K562 (cell line): ENCODE results near the gene PLEKHM3. TPM values are rescaled to one million over a fixed set of nuclear protein-coding genes. Genes with fewer than 3 reads are reported as not detected.

Experiments used
- ATAC-seq: fragments of 200-7000 bp; cut with Tn5 transposase; 3 replicates; pipeline ENCODE4 v1.9.1; 2020; ENCODE audit warnings: moderate library complexity
- BruUV-seq: library from RNA; stranded (reverse); fragments of 400-500 nt; replicated peaks from 2 replicates; lab custom pipeline; 2021; lab: Mats Ljungman, UMichigan
- CTCF ChIA-PET: fragments of 300-600 bp; formaldehyde crosslinking; extraction: SDS; loops from one replicate; lab custom pipeline; 2021; ENCODE audit warnings: low intra/inter-chr PET ratio; lab: Yijun Ruan, JAX
- POLR2A ChIA-PET: fragments of 300-600, 350-650 bp; sonication (Branson Sonifier 250); formaldehyde crosslinking; extraction: SDS; loops from one replicate; lab custom pipeline; 2021; ENCODE audit warnings: antibody characterized with exemption, inconsistent platforms; lab: Yijun Ruan, JAX
- DNase-seq, 4 experiments: peaks; one replicate each; pipeline versions ENCODE4 v3.0.0 to v3.0.0-alpha.2; 2011 to 2018; ENCODE audit warnings: low spot score in 3 of 4, mixed read lengths in 3 of 4; ENCODE audit errors: extremely low read depth in 1 of 4
- FAIRE-seq: peaks from 2 replicates; lab custom pipeline; 2011; peaks lifted over from hg19 to GRCh38; lab: Jason Lieb, UNC
- H2AFZ ChIP-seq: 2 replicates; pipeline ENCODE4 v1.6.0; 2011; ENCODE audit warnings: low read depth, low read length, control low read depth, inconsistent platforms
- H3K27ac ChIP-seq: fragments of 200-600 bp; 3 replicates; pipeline ENCODE4 v1.8.0; 2011; ENCODE audit warnings: low read depth, mild to moderate bottlenecking, control low read depth, inconsistent platforms, low read length, moderate library complexity, mixed read lengths; ENCODE audit errors: extremely low read depth
- H3K27me3 ChIP-seq, 2 experiments: fragments of 300-600 bp in 1 of 2; 2 replicates in 1 of 2; 3 replicates in 1 of 2; pipeline versions ENCODE4 v1.6.0 to v1.8.0; 2011; ENCODE audit warnings: inconsistent platforms in 2 of 2, low read length in 2 of 2, mild to moderate bottlenecking in 1 of 2, mixed read lengths in 1 of 2, moderate library complexity in 1 of 2; ENCODE audit not compliant: control insufficient read depth in 2 of 2, insufficient read depth in 2 of 2
- H3K36me3 ChIP-seq: fragments of 300-600 bp; 3 replicates; pipeline ENCODE4 v1.8.0; 2011; ENCODE audit warnings: mild to moderate bottlenecking, low read length, inconsistent platforms; ENCODE audit not compliant: control insufficient read depth, insufficient read depth
- H3K4me1 ChIP-seq, 2 experiments: fragments of 200-600 bp in 1 of 2; replicated peaks in 1 of 2; 2 replicates in 1 of 2; 3 replicates in 1 of 2; pipeline versions ENCODE4 v1.5.1 to v1.8.0; 2011; ENCODE audit warnings: inconsistent platforms in 2 of 2, low read length in 2 of 2, mild to moderate bottlenecking in 1 of 2, mixed read lengths in 1 of 2, moderate library complexity in 1 of 2; ENCODE audit not compliant: control insufficient read depth in 2 of 2, insufficient read depth in 2 of 2
- H3K4me2 ChIP-seq: 2 replicates; pipeline ENCODE4 v1.6.1; 2011; ENCODE audit warnings: low read length, control low read depth, inconsistent platforms, mixed read lengths; ENCODE audit not compliant: insufficient read depth
- H3K4me3 ChIP-seq: fragments of 200-600 bp; sonication (generic), shearing (Covaris generic); 2 replicates; pipeline ENCODE4 v1.5.1; 2016; ENCODE audit warnings: control low read depth, inconsistent platforms
- H3K79me2 ChIP-seq: fragments of 200-600 bp; 3 replicates; pipeline ENCODE4 v1.8.0; 2011; ENCODE audit warnings: low read length, inconsistent platforms; ENCODE audit not compliant: control insufficient read depth, insufficient read depth
- H3K9ac ChIP-seq, 2 experiments: 2 replicates each; pipeline versions ENCODE4 v1.6.0 to v1.6.1; 2011; ENCODE audit warnings: low read depth in 2 of 2, low read length in 2 of 2, control low read depth in 1 of 2, inconsistent platforms in 1 of 2, mild to moderate bottlenecking in 1 of 2, mixed read lengths in 1 of 2; ENCODE audit not compliant: insufficient read depth in 1 of 2
- H3K9me1 ChIP-seq: one replicate; pipeline ENCODE4 v1.6.0; 2011; ENCODE audit warnings: inconsistent platforms, mild to moderate bottlenecking, low read length, moderate library complexity; ENCODE audit not compliant: control insufficient read depth, insufficient read depth
- H3K9me3 ChIP-seq: replicated peaks from 2 replicates; pipeline ENCODE4 v1.5.1; 2011; ENCODE audit warnings: low read depth, low read length, inconsistent platforms; ENCODE audit not compliant: control insufficient read depth, insufficient read depth
- H4K20me1 ChIP-seq: replicated peaks from 2 replicates; pipeline ENCODE4 v1.6.1; 2011; ENCODE audit warnings: low read length, inconsistent platforms, mixed read lengths; ENCODE audit not compliant: control insufficient read depth, insufficient read depth
- CREB3L1 ChIP-seq: fragments of 450-650 bp; IDR thresholded peaks from 2 replicates; pipeline ENCODE4 v1.6.1; 2014; ENCODE audit warnings: low read depth, mild to moderate bottlenecking, moderate library complexity, borderline replicate concordance
- GABPA ChIP-seq: fragments of 200-800 bp; sonication (Bioruptor generic); conservative IDR thresholded peaks from 2 replicates; pipeline ENCODE4 v1.6.1; 2016; ENCODE audit warnings: low read depth, missing genetic modification characterization, missing compliant biosample characterization
- SRSF7 ChIP-seq: fragments of 200-400 bp; formaldehyde crosslinking; optimal IDR thresholded peaks from 2 replicates; pipeline ENCODE3; 2017; ENCODE audit warnings: mild to moderate bottlenecking, low read depth, low read length
- WGBS: fragments of 100-300 bp; shearing (Covaris generic); methylation state at CpG from one replicate; pipeline ENCODE4 v1.1.6; 2016; ENCODE audit warnings: low coverage, mixed read lengths; ENCODE audit not compliant: insufficient coverage; ENCODE audit errors: missing lambda C conversion rate; 5-methylcytosine and 5-hydroxymethylcytosine counted together
- in situ Hi-C: fragments of 300-500 bp; cut with MboI; formaldehyde crosslinking; loops from 4 replicates; pipeline ENCODE4 v1.15.0; 2018; ENCODE audit warnings: inconsistent platforms, mixed read lengths
- intact Hi-C: fragments of 100-400 bp; cut with micrococcal nuclease; formaldehyde crosslinking; loops from 2 replicates; pipeline ENCODE4 v1.14.2; 2022
- polyA plus RNA-seq, 8 experiments: library from polyadenylated mRNA; depleted of rRNA in 4 of 8; stranded (reverse) in 5 of 8; unstranded in 3 of 8; fragments of >200 nt; fragmentation: Nextera tagmentation in 2 of 8; fragmentation: Illumina TruSeq in 1 of 8; extraction: Ambion mirVana in 2 of 8; extraction: Trizol in 1 of 8; gene quantifications; 2 replicates each; pipeline versions ENCODE4 v1.2.1 to v1.2.3, GENCODE V29; 2011 to 2014; ENCODE audit warnings: inconsistent platforms in 1 of 8, missing spikeins in 1 of 8
- total RNA-seq, 7 experiments: library from RNA; depleted of rRNA in 6 of 7; stranded (reverse); fragments of >200 nt in 6 of 7; fragmentation: Illumina TruSeq in 2 of 7; extraction: Trizol in 2 of 7; gene quantifications; 2 replicates each; pipeline versions ENCODE4 v1.2.1 to v1.2.3, GENCODE V29; 2011 to 2021; ENCODE audit warnings: low replicate concordance in 1 of 7

PLEKHM3 gene
- total and polyA plus RNA-seq, 9 of the 15 experiments (the other 6 are each of a cell fraction or from before 2014, with no cell fraction given), result 0.24 to 1.6 (median 1.0) TPM

DNA sequence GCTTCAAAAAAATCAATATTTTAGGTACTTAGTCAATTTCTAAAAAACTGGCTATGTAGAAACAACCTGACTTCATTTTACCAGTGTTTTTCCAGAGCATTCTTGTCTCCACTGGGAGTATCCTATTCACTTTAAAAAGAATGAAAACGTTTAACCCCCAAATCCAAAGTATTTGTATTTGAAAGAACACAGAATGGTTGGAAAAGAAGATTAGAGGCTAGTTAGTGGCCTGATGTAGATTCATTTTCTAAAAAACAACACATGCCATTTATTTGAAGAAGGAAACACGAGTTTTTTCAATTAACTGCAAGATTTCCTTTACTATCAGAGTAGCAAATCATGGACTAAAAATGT, 74.6 kb downstream of the PLEKHM3 start:
- Histone ChIP-seq H4K20me1 (no peaks in the 10 kb centered on the region), H3K9me3 (no peaks in the 10 kb centered on the region), H3K79me2 (no peaks in the 10 kb centered on the region), H2AFZ (no peak overlapping the region), H3K36me3 (no peaks in the 10 kb centered on the region), H3K9ac (no peak overlapping the region), H3K27me3 (no peaks in the 10 kb centered on the region), H3K4me2 (no peak overlapping the region), H3K4me3 (no peak overlapping the region), H3K9me1 (no peaks in the 10 kb centered on the region), H3K4me1 (no peaks in the 10 kb centered on the region), H3K27ac (no peak overlapping the region)
- ChIA-PET CTCF (no interaction called here), POLR2A (interaction anchor here (0.7 to 1.2 kb wide), 2 partner anchors 12 to 1030 kb away, joined by 3 read pairs; no protein-coding TSS in a partner anchor)
- in situ Hi-C loops (no loop called here), intact Hi-C loops (no loop called here)
- ATAC-seq, result no peak
- TF ChIP-seq SRSF7 (no peak), CREB3L1 (no peak), GABPA (no peak)
- WGBS, result 0% methylated on average over 2 of the region's 2 CpGs
- BruUV-seq, result no TSS peak
- no peak for DNase-seq
- FAIRE-seq, result no peak
